ENCODE results near the gene RAMP3.

GRCh38 chr7:45186261-45186813 is 28.7 kb downstream of the RAMP3 start:
- TF ChIP-seq CTCF (IDR thresholded peaks at IDR 0.05) = no peak
- no peak for TF ChIP-seq EP300 (IDR thresholded peaks at IDR 0.05)
- TF ChIP-seq POLR2A (IDR thresholded peaks at IDR 0.05) = no peak

Measured in tibial nerve (tissue), 4 donors.